Measurements from ENCODE around the gene PDX1.

GRCh38 chr13:27922883-27923612, 3.2 kb downstream of the PDX1 start:
- no peak for TF ChIP-seq EP300 (conservative IDR thresholded peaks at IDR 0.05; ENCODE audit: poor library complexity, severe bottlenecking)
- TF ChIP-seq POLR2AphosphoS5 (IDR thresholded peaks at IDR 0.05) = no peak
- no peak for TF ChIP-seq REST (IDR thresholded peaks at IDR 0.05; ENCODE audit: borderline replicate concordance)
- no peak for TF ChIP-seq CTCF (IDR thresholded peaks at IDR 0.05; ENCODE audit: poor library complexity, severe bottlenecking)
